Ovary (tissue), 3 donors: ENCODE measurements around the gene PRL.

Experiments used
- POLR2A ChIP-seq: fragments of 450-650 bp; IDR thresholded peaks from one replicate; pipeline ENCODE4 v1.6.1; 2017; ENCODE audit warnings: antibody characterized with exemption, mild to moderate bottlenecking, moderate library complexity
- TF ChIP-seq, protein P1 (sequence below), 3 donors: fragments of 450-650 bp in 2 of 3; fragments of 200-600 bp in 1 of 3; IDR thresholded peaks; one replicate each; pipeline versions ENCODE4 v1.5.1 to v1.8.0; 2016 to 2022; ENCODE audit warnings: antibody characterized with exemption in 3 of 3, mild to moderate bottlenecking in 1 of 3
- donor health status: DM: no; HTN: no; CAD: no.

DNA sequence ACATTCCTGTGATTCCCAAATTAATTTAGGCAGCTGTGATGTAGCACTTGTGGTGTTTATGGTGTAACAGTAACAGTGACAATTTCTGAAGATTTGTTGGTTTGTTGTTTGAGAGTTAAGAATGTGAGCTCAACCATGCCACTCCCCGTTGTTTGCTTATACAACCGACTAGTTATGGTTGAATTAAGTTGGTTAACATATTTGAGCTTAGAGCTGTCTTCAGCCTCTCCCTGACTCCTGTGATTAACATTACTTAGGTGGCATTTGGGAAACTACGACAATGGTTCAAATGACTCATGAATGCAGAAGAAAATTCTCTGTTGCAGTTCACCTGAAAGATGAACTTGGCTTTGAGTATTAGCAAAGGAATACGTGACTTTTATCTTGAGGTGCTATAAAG lies 35.9 kb upstream of the PRL start:
- TF ChIP-seq, protein P1, sequence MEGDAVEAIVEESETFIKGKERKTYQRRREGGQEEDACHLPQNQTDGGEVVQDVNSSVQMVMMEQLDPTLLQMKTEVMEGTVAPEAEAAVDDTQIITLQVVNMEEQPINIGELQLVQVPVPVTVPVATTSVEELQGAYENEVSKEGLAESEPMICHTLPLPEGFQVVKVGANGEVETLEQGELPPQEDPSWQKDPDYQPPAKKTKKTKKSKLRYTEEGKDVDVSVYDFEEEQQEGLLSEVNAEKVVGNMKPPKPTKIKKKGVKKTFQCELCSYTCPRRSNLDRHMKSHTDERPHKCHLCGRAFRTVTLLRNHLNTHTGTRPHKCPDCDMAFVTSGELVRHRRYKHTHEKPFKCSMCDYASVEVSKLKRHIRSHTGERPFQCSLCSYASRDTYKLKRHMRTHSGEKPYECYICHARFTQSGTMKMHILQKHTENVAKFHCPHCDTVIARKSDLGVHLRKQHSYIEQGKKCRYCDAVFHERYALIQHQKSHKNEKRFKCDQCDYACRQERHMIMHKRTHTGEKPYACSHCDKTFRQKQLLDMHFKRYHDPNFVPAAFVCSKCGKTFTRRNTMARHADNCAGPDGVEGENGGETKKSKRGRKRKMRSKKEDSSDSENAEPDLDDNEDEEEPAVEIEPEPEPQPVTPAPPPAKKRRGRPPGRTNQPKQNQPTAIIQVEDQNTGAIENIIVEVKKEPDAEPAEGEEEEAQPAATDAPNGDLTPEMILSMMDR (IDR thresholded peaks at IDR 0.05) = no peak
- no peak for TF ChIP-seq POLR2A
